Caco-2 (cell line): Measurements from ENCODE around the gene ASAP2. TPM values are rescaled to one million over a fixed set of nuclear protein-coding genes. Genes with fewer than 3 reads are reported as not detected.

Experiments used
- BruUV-seq: library from RNA; stranded (reverse); fragments of 400-500 nt; replicated peaks from 2 replicates; lab custom pipeline; 2021; lab: Mats Ljungman, UMichigan
- CTCF ChIA-PET: fragments of 300-600 bp; sonication (Branson Sonifier 250); formaldehyde crosslinking; loops from one replicate; lab custom pipeline; 2022; ENCODE audit warnings: antibody characterized with exemption; lab: Charles Lee
- POLR2A ChIA-PET: fragments of 300-600 bp; sonication (Branson Sonifier 250); formaldehyde crosslinking; loops from one replicate; lab custom pipeline; 2022; ENCODE audit warnings: antibody characterized with exemption; lab: Charles Lee
- DNase-seq, 2 experiments: peaks; one replicate each; pipeline versions ENCODE4 v3.0.0 to v3.0.0-alpha.2; 2020 to 2022
- H3K27me3 ChIP-seq: replicated peaks from 2 replicates; pipeline ENCODE4 v1.6.0; 2011; ENCODE audit warnings: low read length; ENCODE audit not compliant: control insufficient read depth, insufficient read depth
- H3K36me3 ChIP-seq: 2 replicates; pipeline ENCODE4 v1.5.1; 2011; ENCODE audit warnings: low read length; ENCODE audit not compliant: control insufficient read depth, insufficient read depth
- H3K4me1 ChIP-seq: fragments of 250-450 bp; sonication (Bioruptor Pico); 2 replicates; pipeline ENCODE4 v1.5.1; 2020; ENCODE audit warnings: mild to moderate bottlenecking
- H3K4me3 ChIP-seq: 2 replicates; pipeline ENCODE4 v1.5.1; 2011; ENCODE audit warnings: low read depth, mild to moderate bottlenecking, control low read depth, low read length
- H3K9me3 ChIP-seq: fragments of 250-450 bp; sonication (Bioruptor Pico); 2 replicates; pipeline ENCODE4 v1.5.1; 2020; ENCODE audit warnings: mild to moderate bottlenecking, moderate library complexity
- H3K27ac Mint-ChIP-seq: one replicate; pipeline ENCODE4 v1.8.0; 2022; ENCODE audit warnings: mixed read lengths; ENCODE audit not compliant: unreplicated experiment
- H3K27me3 Mint-ChIP-seq: one replicate; pipeline ENCODE4 v1.8.0; 2022; ENCODE audit warnings: mixed read lengths; ENCODE audit not compliant: insufficient read depth, unreplicated experiment
- H3K36me3 Mint-ChIP-seq: one replicate; pipeline ENCODE4 v1.8.0; 2022; ENCODE audit warnings: mild to moderate bottlenecking, mixed read lengths; ENCODE audit not compliant: insufficient read depth, unreplicated experiment
- H3K4me1 Mint-ChIP-seq: one replicate; pipeline ENCODE4 v1.8.0; 2022; ENCODE audit warnings: low read depth, mixed read lengths; ENCODE audit not compliant: unreplicated experiment
- H3K4me3 Mint-ChIP-seq: one replicate; pipeline ENCODE4 v1.8.0; 2022; ENCODE audit warnings: mild to moderate bottlenecking, moderate library complexity, mixed read lengths; ENCODE audit not compliant: unreplicated experiment
- H3K9me3 Mint-ChIP-seq: one replicate; pipeline ENCODE4 v1.8.0; 2022; ENCODE audit warnings: mixed read lengths; ENCODE audit not compliant: unreplicated experiment
- intact Hi-C: fragments of 100-400 bp; cut with micrococcal nuclease; formaldehyde crosslinking; loops from one replicate; pipeline ENCODE4 v1.10.0; 2022; ENCODE audit not compliant: unreplicated experiment
- total RNA-seq: library from RNA; stranded (reverse); gene quantifications from 2 replicates; pipeline ENCODE4 v1.2.3, GENCODE V29; 2022
- TF ChIP-seq, protein P1 (sequence below), 2 experiments: fragments of 200-600 bp in 1 of 2; IDR thresholded peaks; 1 replicate in 1 of 2; 2 replicates in 1 of 2; pipeline versions ENCODE4 v1.5.1 to v1.8.0; 2011 to 2022; ENCODE audit warnings: antibody characterized with exemption in 1 of 2, control low read depth in 1 of 2, inconsistent platforms in 1 of 2, low read depth in 1 of 2, low read length in 1 of 2, mild to moderate bottlenecking in 1 of 2, moderate library complexity in 1 of 2; ENCODE audit not compliant: insufficient read depth in 1 of 2, severe bottlenecking in 1 of 2, unreplicated experiment in 1 of 2

Gene ASAP2
- total RNA-seq, 1 experiment from 2014 or later = 25.6 TPM

DNA sequence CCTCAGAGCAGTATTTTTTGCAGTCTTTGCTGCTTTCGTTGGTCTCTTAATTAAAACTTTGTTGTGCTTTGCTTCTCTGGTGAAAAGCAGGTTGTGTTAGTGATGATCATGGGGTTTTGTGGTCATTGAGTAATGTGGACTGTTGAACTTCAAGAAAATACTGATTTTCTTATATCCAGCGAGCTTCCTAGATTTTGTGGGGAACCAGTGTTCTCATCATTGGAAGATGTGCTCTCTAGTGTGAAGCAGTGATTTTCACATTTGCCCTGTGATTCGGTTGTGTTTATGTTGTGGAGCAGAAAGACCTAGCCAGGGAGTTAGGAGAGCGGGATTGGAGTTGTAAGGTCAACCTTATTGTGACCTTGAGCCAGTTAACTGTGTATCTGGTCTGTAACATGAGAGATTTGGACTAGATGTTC is 12.4 kb downstream of the ASAP2 start:
- no peaks in the 10 kb centered on the region for H3K27me3 Mint-ChIP-seq
- H3K4me3 Mint-ChIP-seq = no peak overlapping the region
- no peaks in the 10 kb centered on the region for H3K4me1 Mint-ChIP-seq
- Histone ChIP-seq H3K4me1 (no peaks in the 10 kb centered on the region), H3K4me3 (no peak overlapping the region), H3K27me3 (no peaks in the 10 kb centered on the region), H3K9me3 (no peaks in the 10 kb centered on the region), H3K36me3 (0 out of 2 replicates have a peak, but pooled peaks cover 1% of the 10 kb centered on the region)
- ChIA-PET POLR2A (no interaction called here), CTCF (no interaction called here)
- no TSS peak for BruUV-seq
- H3K36me3 Mint-ChIP-seq = peaks cover 9% of the 10 kb centered on the region
- H3K27ac Mint-ChIP-seq = no peak overlapping the region
- TF ChIP-seq, protein P1, sequence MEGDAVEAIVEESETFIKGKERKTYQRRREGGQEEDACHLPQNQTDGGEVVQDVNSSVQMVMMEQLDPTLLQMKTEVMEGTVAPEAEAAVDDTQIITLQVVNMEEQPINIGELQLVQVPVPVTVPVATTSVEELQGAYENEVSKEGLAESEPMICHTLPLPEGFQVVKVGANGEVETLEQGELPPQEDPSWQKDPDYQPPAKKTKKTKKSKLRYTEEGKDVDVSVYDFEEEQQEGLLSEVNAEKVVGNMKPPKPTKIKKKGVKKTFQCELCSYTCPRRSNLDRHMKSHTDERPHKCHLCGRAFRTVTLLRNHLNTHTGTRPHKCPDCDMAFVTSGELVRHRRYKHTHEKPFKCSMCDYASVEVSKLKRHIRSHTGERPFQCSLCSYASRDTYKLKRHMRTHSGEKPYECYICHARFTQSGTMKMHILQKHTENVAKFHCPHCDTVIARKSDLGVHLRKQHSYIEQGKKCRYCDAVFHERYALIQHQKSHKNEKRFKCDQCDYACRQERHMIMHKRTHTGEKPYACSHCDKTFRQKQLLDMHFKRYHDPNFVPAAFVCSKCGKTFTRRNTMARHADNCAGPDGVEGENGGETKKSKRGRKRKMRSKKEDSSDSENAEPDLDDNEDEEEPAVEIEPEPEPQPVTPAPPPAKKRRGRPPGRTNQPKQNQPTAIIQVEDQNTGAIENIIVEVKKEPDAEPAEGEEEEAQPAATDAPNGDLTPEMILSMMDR (IDR thresholded peaks at IDR 0.05; ENCODE audit: insufficient read depth in 1 of 2, low read depth in 1 of 2, low read length in 1 of 2, severe bottlenecking in 1 of 2, unreplicated experiment in 1 of 2) = no peak
- peaks cover 10% of the 10 kb centered on the region for H3K9me3 Mint-ChIP-seq
- DNase-seq = no peak
- intact Hi-C loops = no loop called here

DNA sequence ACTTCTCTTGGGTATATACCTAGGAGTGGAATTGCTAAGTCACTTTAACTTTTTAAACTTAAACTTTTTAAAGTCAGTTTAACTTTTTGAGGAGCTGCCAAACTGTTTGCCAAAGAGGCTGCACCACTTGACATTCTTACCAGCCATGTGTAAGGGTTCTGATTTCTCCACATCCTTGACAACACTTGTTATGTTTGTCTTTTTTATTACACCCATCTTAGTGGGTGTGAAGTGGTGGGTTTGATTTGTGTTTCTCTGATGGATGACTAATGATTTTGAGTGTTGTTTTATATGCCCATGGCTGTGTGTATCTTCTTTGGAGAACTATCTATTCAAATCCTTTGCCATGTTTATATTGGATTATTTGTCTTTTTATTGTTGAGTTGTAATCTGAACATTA is 13.6 kb downstream of the ASAP2 start:
- BruUV-seq = no TSS peak
- no peak overlapping the region for H3K4me3 ChIP-seq
- H3K4me3 Mint-ChIP-seq = no peak overlapping the region
- no peaks in the 10 kb centered on the region for H3K4me1 Mint-ChIP-seq
- TF ChIP-seq, protein P1 (IDR thresholded peaks at IDR 0.05; ENCODE audit: insufficient read depth in 1 of 2, low read depth in 1 of 2, low read length in 1 of 2, severe bottlenecking in 1 of 2, unreplicated experiment in 1 of 2) = no peak
- H3K27me3 ChIP-seq = no peaks in the 10 kb centered on the region
- peaks cover 10% of the 10 kb centered on the region for H3K9me3 Mint-ChIP-seq
- no peaks in the 10 kb centered on the region for H3K4me1 ChIP-seq
- peaks cover 9% of the 10 kb centered on the region for H3K36me3 Mint-ChIP-seq
- no peaks in the 10 kb centered on the region for H3K9me3 ChIP-seq
- no peak overlapping the region for H3K27ac Mint-ChIP-seq
- H3K36me3 ChIP-seq = 0 out of 2 replicates have a peak, but pooled peaks cover 1% of the 10 kb centered on the region
- no peak for DNase-seq
- POLR2A ChIA-PET = no interaction called here
- intact Hi-C loops = no loop called here
- CTCF ChIA-PET = no interaction called here
- H3K27me3 Mint-ChIP-seq = no peaks in the 10 kb centered on the region

DNA sequence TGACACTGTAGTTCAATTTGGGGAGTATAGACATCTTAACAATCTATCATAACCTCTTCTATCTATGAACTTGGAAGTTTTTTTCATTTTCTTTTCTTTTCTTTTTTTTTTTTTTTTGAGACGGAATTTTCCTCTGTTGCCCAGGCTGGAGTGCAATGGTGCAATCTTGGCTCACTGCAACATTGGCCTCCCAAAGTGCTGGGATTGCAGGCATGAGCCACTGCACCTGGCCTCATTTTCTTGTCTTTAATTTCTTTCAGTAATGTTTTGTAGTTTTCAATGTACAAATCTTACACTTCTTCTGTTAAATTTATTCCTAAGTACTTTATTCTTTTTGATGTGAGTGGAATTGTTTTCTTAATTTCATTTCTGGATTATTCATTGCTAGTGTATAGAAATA is 14.6 kb downstream of the ASAP2 start:
- no TSS peak for BruUV-seq
- Histone ChIP-seq H3K4me1 (no peaks in the 10 kb centered on the region), H3K9me3 (no peaks in the 10 kb centered on the region), H3K36me3 (0 out of 2 replicates have a peak, but pooled peaks cover 1% of the 10 kb centered on the region), H3K27me3 (no peaks in the 10 kb centered on the region), H3K4me3 (no peak overlapping the region)
- TF ChIP-seq, protein P1 (IDR thresholded peaks at IDR 0.05; ENCODE audit: insufficient read depth in 1 of 2, low read depth in 1 of 2, low read length in 1 of 2, severe bottlenecking in 1 of 2, unreplicated experiment in 1 of 2) = no peak
- Mint-ChIP-seq H3K4me3 (no peak overlapping the region), H3K36me3 (peaks cover 9% of the 10 kb centered on the region), H3K9me3 (peaks cover 10% of the 10 kb centered on the region), H3K4me1 (no peaks in the 10 kb centered on the region), H3K27me3 (no peaks in the 10 kb centered on the region), H3K27ac (no peak overlapping the region)
- ChIA-PET POLR2A (no interaction called here), CTCF (no interaction called here)
- intact Hi-C loops = no loop called here
- DNase-seq = no peak
